Mesendoderm (in vitro differentiated cells): ENCODE measurements around the gene STRN4.

Source experiments
- DNase-seq: peaks from one replicate; pipeline ENCODE4 v3.0.0; 2013
- H2AK5ac ChIP-seq: 2 replicates; pipeline ENCODE4 v1.6.1; 2013; ENCODE audit warnings: low read length, inconsistent platforms
- H2BK120ac ChIP-seq: 2 replicates; pipeline ENCODE4 v1.6.1; 2013; ENCODE audit warnings: low read depth, mild to moderate bottlenecking, low read length, moderate library complexity, mixed read lengths
- H2BK15ac ChIP-seq: replicated peaks from 2 replicates; pipeline ENCODE4 v1.6.1; 2013; ENCODE audit warnings: low read depth, mild to moderate bottlenecking, moderate library complexity
- H2BK5ac ChIP-seq: 2 replicates; pipeline ENCODE4 v1.6.1; 2013; ENCODE audit warnings: low read length, inconsistent platforms
- H3K18ac ChIP-seq: 2 replicates; pipeline ENCODE4 v1.6.1; 2013; ENCODE audit warnings: mild to moderate bottlenecking, low read length, mixed read lengths
- H3K23ac ChIP-seq: one replicate; pipeline ENCODE4 v1.6.1; 2013; ENCODE audit warnings: low read length
- H3K27ac ChIP-seq: 2 replicates; pipeline ENCODE4 v1.5.1; 2013; ENCODE audit warnings: low read depth, mild to moderate bottlenecking, inconsistent platforms, low read length, moderate library complexity
- H3K27me3 ChIP-seq: 2 replicates; pipeline ENCODE4 v1.6.1; 2013; ENCODE audit warnings: low read length, control low read depth, mild to moderate bottlenecking, inconsistent platforms; ENCODE audit not compliant: insufficient read depth, poor library complexity
- H3K36me3 ChIP-seq: 2 replicates; pipeline ENCODE4 v1.6.1; 2013; ENCODE audit warnings: low read length, inconsistent platforms; ENCODE audit not compliant: control insufficient read depth, insufficient read depth
- H3K4ac ChIP-seq: one replicate; pipeline ENCODE4 v1.6.1; 2013; ENCODE audit warnings: low read depth, mild to moderate bottlenecking, low read length, moderate library complexity
- H3K4me1 ChIP-seq: 2 replicates; pipeline ENCODE4 v1.6.1; 2013; ENCODE audit warnings: low read depth, low read length, inconsistent platforms; ENCODE audit not compliant: control insufficient read depth
- H3K4me2 ChIP-seq: 2 replicates; pipeline ENCODE4 v1.6.1; 2013; ENCODE audit warnings: low read length
- H3K4me3 ChIP-seq: 2 replicates; pipeline ENCODE4 v1.5.1; 2013; ENCODE audit warnings: mild to moderate bottlenecking, low read length
- H3K56ac ChIP-seq: one replicate; pipeline ENCODE4 v1.6.1; 2013; ENCODE audit warnings: low read length
- H3K79me1 ChIP-seq: 2 replicates; pipeline ENCODE4 v1.6.1; 2013; ENCODE audit warnings: low read length, inconsistent platforms
- H3K79me2 ChIP-seq: 2 replicates; pipeline ENCODE4 v1.6.1; 2013; ENCODE audit warnings: mild to moderate bottlenecking, low read length; ENCODE audit not compliant: control insufficient read depth, insufficient read depth
- H3K9ac ChIP-seq: 2 replicates; pipeline ENCODE4 v1.6.1; 2013; ENCODE audit warnings: low read length, inconsistent platforms
- H4K5ac ChIP-seq: one replicate; pipeline ENCODE4 v1.6.1; 2013; ENCODE audit warnings: low read length
- H4K8ac ChIP-seq: one replicate; pipeline ENCODE4 v1.6.1; 2013; ENCODE audit warnings: low read depth, mild to moderate bottlenecking, control low read depth, low read length, moderate library complexity
- WGBS: extraction: QIAGEN DNeasy Blood & Tissue Kit; methylation state at CpG from one replicate; pipeline ENCODE4 v1.1.7; 2013; ENCODE audit warnings: low lambda C conversion rate, missing lambda C conversion rate; ENCODE audit not compliant: insufficient coverage; ENCODE audit errors: extremely low coverage; 5-methylcytosine and 5-hydroxymethylcytosine counted together

Gene STRN4

DNA sequence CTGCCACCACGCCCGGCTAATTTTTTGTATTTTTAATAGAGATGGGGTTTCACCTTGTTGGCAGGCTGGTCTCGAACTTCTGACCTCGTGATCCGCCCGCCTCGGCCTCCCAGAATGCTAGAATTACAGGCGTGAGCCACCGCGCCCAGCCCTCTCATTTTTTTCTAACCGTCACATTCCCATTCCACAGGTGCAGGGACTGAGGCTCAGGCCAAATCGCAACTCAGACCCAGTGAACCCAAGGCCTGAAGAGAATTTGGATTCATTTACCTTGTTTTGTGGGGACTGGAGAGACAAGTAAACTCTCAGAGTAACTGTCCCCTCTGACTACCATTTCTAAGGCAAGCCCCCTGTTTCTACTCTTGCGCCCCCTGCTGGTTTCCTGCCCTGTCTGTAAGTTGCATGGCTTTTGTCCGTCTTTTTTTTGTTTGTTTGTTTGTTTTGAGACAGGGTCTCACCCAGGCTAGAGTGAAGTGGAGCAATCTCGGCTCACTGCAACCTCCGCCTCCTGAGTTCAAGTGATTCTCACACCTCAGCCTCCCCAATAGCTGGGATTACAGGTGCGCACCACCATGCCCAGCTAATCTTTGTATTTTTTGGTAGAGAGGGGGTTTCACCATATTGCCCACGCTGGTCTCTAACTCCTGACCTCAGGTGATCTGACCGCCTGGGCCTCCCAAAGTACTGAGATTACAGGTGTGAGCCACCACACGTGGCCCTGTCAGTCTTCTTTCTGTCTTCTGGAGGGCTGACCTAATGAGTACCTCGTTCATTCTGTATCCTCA is 2.3 kb upstream of the STRN4 start:
- Histone ChIP-seq H3K4me2 (no peak overlapping the region), H4K8ac (no peak overlapping the region), H3K27ac (no peak overlapping the region), H4K5ac (no peak overlapping the region), H3K36me3 (no peaks in the 10 kb centered on the region), H2AK5ac (no peak overlapping the region), H3K9ac (no peak overlapping the region), H3K79me1 (peaks cover 13% of the 10 kb centered on the region), H2BK5ac (no peak overlapping the region), H3K4ac (no peak overlapping the region), H3K4me1 (peaks cover 5% of the 10 kb centered on the region), H3K23ac (no peak overlapping the region), H3K4me3 (no peak overlapping the region), H3K27me3 (no peaks in the 10 kb centered on the region), H3K56ac (no peak overlapping the region), H2BK15ac (no peak overlapping the region), H3K18ac (no peak overlapping the region), H3K79me2 (peaks cover 24% of the 10 kb centered on the region), H2BK120ac (no peak overlapping the region)
- peak; percentile 85 for DNase-seq
- no CpG with 5 or more reads among the region's 21 CpGs for WGBS

GRCh38 chr19:46745521-46746280 is 549 bp downstream of the STRN4 start, which contains the start of gene FKRP:
Gene FKRP (plus strand): TSS chr19:46746057. CDS start chr19:46755451, 9,394 bp downstream.
- no peak for DNase-seq
- H3K36me3 ChIP-seq = no peaks in the 10 kb centered on the region
- H2BK5ac ChIP-seq = no peak within 1 kb of the TSS
- H3K56ac ChIP-seq = peak within 1 kb of the TSS; percentile 99
- peak within 1 kb of the TSS; percentile 94 for H2AK5ac ChIP-seq
- peaks cover 51% of the 10 kb centered on the region for H3K79me2 ChIP-seq
- H3K79me1 ChIP-seq = peaks cover 22% of the 10 kb centered on the region
- H3K23ac ChIP-seq = peak within 1 kb of the TSS; percentile 94
- peak within 1 kb of the TSS; percentile 85 for H2BK120ac ChIP-seq
- peak within 1 kb of the TSS; percentile 84 for H3K4ac ChIP-seq
- no peaks in the 10 kb centered on the region for H3K27me3 ChIP-seq
- WGBS = no CpG with 5 or more reads among the region's 68 CpGs
- peak within 1 kb of the TSS; percentile 0 for H4K8ac ChIP-seq
- H3K18ac ChIP-seq = peak within 1 kb of the TSS; percentile 100
- no peak within 1 kb of the TSS for H2BK15ac ChIP-seq
- peak within 1 kb of the TSS; percentile 93 for H3K27ac ChIP-seq
- peak within 1 kb of the TSS; percentile 99 for H3K4me2 ChIP-seq
- peaks cover 10% of the 10 kb centered on the region for H3K4me1 ChIP-seq
- H3K4me3 ChIP-seq = peak within 1 kb of the TSS; percentile 99
- no peak within 1 kb of the TSS for H4K5ac ChIP-seq
- peak within 1 kb of the TSS; percentile 99 for H3K9ac ChIP-seq

DNA sequence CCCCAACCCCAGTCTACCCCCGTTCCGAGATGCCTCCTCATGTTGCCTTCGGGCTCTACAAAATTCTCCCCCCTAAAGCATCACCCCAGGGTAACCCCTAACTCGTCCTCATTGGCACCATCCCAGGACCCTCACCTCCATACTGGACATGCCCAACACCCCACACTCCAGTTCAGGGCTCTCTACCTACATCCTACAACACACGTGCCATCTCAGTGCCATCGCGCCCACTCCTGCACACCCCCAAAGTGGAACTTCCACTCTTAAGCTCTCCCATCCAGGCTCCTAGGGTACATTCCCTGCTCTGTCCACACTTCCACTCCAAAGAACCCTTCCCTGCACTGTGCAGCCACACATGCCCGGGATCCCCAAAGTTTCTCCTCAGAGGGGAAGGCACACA is 1.2 kb downstream of the STRN4 start:
- H2BK15ac ChIP-seq = no peak overlapping the region
- no peak overlapping the region for H2BK5ac ChIP-seq
- no peaks in the 10 kb centered on the region for H3K27me3 ChIP-seq
- H3K56ac ChIP-seq = peak overlapping the region; percentile 99
- peak overlapping the region; percentile 99 for H3K9ac ChIP-seq
- peak overlapping the region; percentile 99 for H3K4me3 ChIP-seq
- H2BK120ac ChIP-seq = no peak overlapping the region
- H3K79me1 ChIP-seq = peaks cover 27% of the 10 kb centered on the region
- no peak overlapping the region for H4K8ac ChIP-seq
- peaks cover 10% of the 10 kb centered on the region for H3K4me1 ChIP-seq
- DNase-seq = no peak
- no peak overlapping the region for H3K4ac ChIP-seq
- H3K4me2 ChIP-seq = peak overlapping the region; percentile 99
- peaks cover 58% of the 10 kb centered on the region for H3K79me2 ChIP-seq
- no peaks in the 10 kb centered on the region for H3K36me3 ChIP-seq
- H3K18ac ChIP-seq = peak overlapping the region; percentile 100
- H3K27ac ChIP-seq = no peak overlapping the region
- no peak overlapping the region for H4K5ac ChIP-seq
- WGBS = no CpG with 5 or more reads among the region's 8 CpGs
- H3K23ac ChIP-seq = peak overlapping the region; percentile 89
- peak overlapping the region; percentile 94 for H2AK5ac ChIP-seq

DNA sequence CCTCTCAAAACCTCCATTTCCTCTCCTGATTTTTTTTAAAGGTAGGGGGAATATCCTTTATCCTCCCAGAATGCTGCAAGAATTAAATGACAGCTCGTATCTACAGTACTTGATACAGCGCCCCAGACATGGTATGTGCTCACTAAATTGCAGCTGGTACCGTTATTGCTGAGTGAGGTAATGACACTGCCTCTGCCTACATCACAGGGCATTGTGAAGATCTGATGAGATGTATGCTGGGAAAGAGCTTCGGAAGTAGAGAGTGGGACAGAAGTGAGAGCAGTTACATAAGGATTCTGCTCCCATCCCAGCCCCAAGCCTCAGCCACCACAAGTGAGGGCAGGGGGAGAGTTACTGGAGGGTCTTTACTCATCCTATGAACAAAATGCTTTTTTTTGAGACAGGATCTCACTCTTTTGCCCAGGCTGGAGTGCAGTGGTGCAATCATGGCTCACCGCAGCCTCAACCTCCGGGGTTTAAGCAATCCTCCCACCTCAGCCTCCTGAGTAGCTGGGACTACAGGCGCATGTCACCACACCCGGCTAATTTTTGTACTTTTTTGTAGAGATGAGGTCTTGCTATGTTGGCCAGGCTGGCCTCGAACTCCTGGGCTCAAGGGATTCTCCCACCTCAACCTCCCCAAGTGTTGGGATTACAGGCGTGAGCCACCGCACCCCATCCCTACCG is 2.1 kb downstream of the STRN4 start:
- Histone ChIP-seq H3K27ac (no peak overlapping the region), H3K9ac (no peak overlapping the region), H3K79me2 (peaks cover 66% of the 10 kb centered on the region), H4K8ac (no peak overlapping the region), H3K56ac (no peak overlapping the region), H3K18ac (no peak overlapping the region), H3K4me1 (peaks cover 10% of the 10 kb centered on the region), H3K79me1 (peaks cover 31% of the 10 kb centered on the region), H2BK15ac (no peak overlapping the region), H3K27me3 (no peaks in the 10 kb centered on the region), H3K4me3 (no peak overlapping the region), H3K23ac (peak overlapping the region; percentile 45), H4K5ac (no peak overlapping the region), H3K36me3 (no peaks in the 10 kb centered on the region), H3K4me2 (peak overlapping the region; percentile 99), H3K4ac (no peak overlapping the region), H2AK5ac (no peak overlapping the region), H2BK5ac (no peak overlapping the region), H2BK120ac (no peak overlapping the region)
- no peak for DNase-seq
- WGBS = no CpG with 5 or more reads among the region's 12 CpGs

GRCh38 chr19:46742926-46743480 is 3.2 kb downstream of the STRN4 start:
- Histone ChIP-seq H4K8ac (no peak overlapping the region), H4K5ac (no peak overlapping the region), H3K27me3 (no peaks in the 10 kb centered on the region), H3K4ac (no peak overlapping the region), H2BK5ac (no peak overlapping the region), H3K18ac (no peak overlapping the region), H3K27ac (no peak overlapping the region), H3K36me3 (no peaks in the 10 kb centered on the region), H2AK5ac (no peak overlapping the region), H3K9ac (no peak overlapping the region), H3K4me2 (no peak overlapping the region), H3K4me1 (peaks cover 10% of the 10 kb centered on the region), H3K79me2 (peaks cover 73% of the 10 kb centered on the region), H3K23ac (no peak overlapping the region), H3K56ac (no peak overlapping the region), H3K4me3 (no peak overlapping the region), H2BK120ac (no peak overlapping the region), H3K79me1 (peaks cover 40% of the 10 kb centered on the region), H2BK15ac (no peak overlapping the region)
- no CpG with 5 or more reads among the region's 4 CpGs for WGBS
- no peak for DNase-seq
